ENCODE data around the gene DNALI1. TPM values are rescaled to one million over a fixed set of nuclear protein-coding genes. Genes with fewer than 3 reads are reported as not detected.

DNALI1 gene
- total RNA-seq, 1 donor = 13.7 TPM

DNA sequence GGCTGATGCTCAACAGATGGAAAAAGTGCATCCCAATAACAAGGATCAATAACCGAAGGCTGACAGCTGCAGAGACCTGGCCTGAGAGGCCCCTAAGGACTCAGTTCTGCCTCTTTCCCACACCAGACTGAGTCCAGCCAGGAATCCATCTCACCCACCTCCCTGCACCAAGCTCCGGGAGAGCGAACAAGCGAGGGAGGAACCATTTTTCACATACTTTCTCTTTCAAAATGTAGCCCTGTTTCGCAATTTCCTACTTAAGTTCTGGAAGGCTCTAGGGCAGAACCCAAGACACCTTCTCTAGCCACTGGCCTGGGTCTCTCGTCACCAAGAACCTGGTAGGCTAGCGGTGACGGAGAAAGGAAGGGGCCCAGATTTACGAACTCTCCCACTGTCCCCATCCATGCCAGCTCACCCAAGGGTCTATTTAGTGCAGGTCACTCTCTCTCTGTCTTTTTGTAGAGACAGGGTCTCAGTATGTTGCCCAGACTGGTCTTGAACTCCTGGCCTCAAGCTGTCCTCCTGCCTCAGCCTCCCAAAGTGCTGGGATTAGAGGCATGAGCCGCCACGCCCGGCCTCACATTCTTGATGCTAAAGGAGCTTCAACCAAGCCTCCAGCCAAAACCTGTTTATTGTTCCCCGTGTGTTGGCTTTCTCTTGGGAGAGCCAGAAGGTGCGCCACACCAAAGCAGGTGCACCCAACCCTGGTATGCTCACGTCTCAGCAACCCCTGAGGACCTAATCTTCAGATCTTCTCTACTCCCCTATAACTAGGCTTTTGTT is 49.9 kb downstream of the DNALI1 start:
- peak; percentile 73 for DNase-seq (ENCODE audit: low read depth)
- H3K4me3 ChIP-seq (ENCODE audit: low read depth, low read length) = no peak overlapping the region
- TF ChIP-seq, protein P1, sequence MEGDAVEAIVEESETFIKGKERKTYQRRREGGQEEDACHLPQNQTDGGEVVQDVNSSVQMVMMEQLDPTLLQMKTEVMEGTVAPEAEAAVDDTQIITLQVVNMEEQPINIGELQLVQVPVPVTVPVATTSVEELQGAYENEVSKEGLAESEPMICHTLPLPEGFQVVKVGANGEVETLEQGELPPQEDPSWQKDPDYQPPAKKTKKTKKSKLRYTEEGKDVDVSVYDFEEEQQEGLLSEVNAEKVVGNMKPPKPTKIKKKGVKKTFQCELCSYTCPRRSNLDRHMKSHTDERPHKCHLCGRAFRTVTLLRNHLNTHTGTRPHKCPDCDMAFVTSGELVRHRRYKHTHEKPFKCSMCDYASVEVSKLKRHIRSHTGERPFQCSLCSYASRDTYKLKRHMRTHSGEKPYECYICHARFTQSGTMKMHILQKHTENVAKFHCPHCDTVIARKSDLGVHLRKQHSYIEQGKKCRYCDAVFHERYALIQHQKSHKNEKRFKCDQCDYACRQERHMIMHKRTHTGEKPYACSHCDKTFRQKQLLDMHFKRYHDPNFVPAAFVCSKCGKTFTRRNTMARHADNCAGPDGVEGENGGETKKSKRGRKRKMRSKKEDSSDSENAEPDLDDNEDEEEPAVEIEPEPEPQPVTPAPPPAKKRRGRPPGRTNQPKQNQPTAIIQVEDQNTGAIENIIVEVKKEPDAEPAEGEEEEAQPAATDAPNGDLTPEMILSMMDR (IDR thresholded peaks at IDR 0.05; ENCODE audit: insufficient read depth, low read length) = no peak

DNA sequence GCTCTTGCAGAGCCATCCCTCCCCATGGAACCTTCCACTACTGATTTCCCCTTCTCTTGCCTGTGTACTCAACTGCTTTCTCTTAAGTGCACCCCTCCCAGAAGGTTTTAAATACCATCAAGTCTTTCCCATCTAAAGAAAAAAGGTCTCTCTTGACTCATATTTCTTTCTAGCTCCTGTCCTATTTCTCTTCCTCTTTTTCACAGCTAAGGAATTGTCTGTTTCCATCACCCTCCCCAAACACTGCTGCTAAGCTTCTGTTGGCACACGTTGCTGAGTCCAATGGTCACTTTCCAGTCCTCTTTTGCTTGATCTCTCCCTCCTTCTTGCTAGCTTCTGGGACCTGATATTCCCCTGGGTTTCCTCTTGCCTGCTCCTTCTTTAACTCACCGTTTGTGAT is 52.3 kb downstream of the DNALI1 start:
- no peak overlapping the region for H3K4me3 ChIP-seq (ENCODE audit: low read depth, low read length)
- TF ChIP-seq, protein P1 (IDR thresholded peaks at IDR 0.05; ENCODE audit: insufficient read depth, low read length) = no peak
- no peak for DNase-seq (ENCODE audit: low read depth)

DNA sequence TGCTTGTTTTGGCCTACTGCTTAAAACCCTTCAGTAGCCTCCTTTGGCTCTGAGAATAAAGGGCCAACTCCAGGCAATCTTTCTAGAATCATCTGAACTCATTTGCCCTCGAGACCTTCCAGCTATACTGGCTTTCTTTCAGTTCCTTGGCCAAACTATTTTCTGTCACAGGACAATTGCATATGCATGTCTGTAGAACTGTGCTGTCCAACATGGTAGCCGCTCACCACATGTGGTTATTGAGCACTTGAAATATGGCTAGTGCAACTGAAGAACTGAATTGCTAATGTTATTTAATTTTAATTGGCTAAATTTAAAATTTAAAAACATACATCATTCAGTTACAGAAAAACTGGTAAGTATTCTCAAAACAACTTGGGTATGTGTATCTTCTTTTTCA is 53.3 kb downstream of the DNALI1 start:
- DNase-seq (ENCODE audit: low read depth) = no peak
- TF ChIP-seq, protein P1 (IDR thresholded peaks at IDR 0.05; ENCODE audit: insufficient read depth, low read length) = no peak

DNA sequence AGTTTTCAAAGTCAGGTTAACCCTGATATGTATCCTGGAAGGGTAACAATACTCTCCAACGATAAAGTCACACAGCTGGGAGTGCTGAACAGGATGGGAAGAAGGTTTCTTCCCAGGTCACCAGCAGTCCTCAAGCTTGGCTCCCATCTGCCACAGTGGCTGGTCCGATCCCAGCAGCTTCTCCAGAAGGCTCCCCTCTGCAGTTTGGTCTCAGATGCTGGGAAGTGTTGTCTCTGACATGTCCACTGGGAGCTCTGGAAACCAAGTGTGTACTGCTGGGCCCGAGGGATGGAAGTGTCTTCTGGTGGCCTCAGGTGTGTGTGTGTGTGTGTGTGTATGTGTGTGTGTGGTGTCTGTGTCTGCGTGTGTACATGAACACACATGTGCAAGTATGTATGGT is 55.4 kb downstream of the DNALI1 start:
- DNase-seq (ENCODE audit: low read depth) = no peak
- TF ChIP-seq, protein P1 (IDR thresholded peaks at IDR 0.05; ENCODE audit: insufficient read depth, low read length) = no peak
- no peak overlapping the region for H3K4me3 ChIP-seq (ENCODE audit: low read depth, low read length)

More for the DNA sequence above, 53.3 kb downstream of the DNALI1 start:
- no peak overlapping the region for H3K4me3 ChIP-seq (ENCODE audit: low read depth, low read length)

DNA sequence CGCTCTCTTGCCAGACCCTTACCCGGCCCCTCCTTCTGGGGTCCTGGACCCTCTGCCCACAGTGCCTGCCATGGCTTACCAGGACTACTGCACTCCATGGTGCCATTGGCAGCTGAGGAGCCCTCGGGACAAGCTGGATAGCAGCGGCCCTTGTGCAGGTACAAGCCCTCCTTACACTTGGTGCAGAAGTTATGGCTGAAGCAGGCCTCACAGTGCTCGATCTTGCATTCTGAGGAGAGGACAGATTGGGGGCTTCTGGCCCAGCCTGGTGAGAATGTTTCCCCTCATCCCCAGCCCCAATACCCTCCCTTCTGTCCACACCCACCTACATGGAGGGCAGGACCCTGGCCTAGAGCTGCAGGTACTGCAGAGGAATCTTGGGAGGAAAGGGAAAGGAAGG is 57.4 kb downstream of the DNALI1 start:
- DNase-seq (ENCODE audit: low read depth) = no peak
- TF ChIP-seq, protein P1 (IDR thresholded peaks at IDR 0.05; ENCODE audit: insufficient read depth, low read length) = no peak
- no peak overlapping the region for H3K4me3 ChIP-seq (ENCODE audit: low read depth, low read length)

DNA sequence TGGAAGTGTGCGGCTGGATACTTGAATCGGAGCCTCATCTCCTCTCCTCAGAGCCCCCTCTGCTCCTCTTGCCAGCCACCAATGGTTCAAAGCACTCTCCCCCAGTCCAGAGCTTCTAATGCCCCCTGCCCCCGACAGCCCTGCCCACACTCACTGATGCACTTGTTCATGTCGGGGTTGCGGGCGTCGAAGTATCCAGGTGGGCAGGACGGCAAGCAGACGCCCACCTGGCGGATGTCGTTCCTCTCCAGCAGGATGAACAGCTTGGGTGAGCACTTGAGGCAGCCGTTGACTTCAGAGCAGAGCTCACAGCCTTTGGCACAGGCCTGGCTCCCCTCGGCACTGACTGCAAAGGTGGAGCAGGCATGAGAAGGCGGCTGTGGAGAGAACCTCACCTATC is 59.6 kb downstream of the DNALI1 start:
- TF ChIP-seq, protein P1 (IDR thresholded peaks at IDR 0.05; ENCODE audit: insufficient read depth, low read length) = no peak
- no peak overlapping the region for H3K4me3 ChIP-seq (ENCODE audit: low read depth, low read length)
- no peak for DNase-seq (ENCODE audit: low read depth)

Small RNA genes lying within 50 kb of the gene (small RNA-seq; reads per million reads assigned to genes)
- gene AL034379.1 = not detected

Other genes starting within 250 kb of the DNALI1 start
- 5.3 and 8.2 TPM in 2 replicates for gene ZC3H12A, start 82.4 kb upstream of the DNALI1 start, total RNA-seq (ENCODE audit: low replicate concordance)
- gene MEAF6, start 42.2 kb upstream of the DNALI1 start, total RNA-seq (ENCODE audit: low replicate concordance) = 17.6 and 84.5 TPM in 2 replicates
- gene SNIP1, start 2.6 kb upstream of the DNALI1 start, total RNA-seq (ENCODE audit: low replicate concordance) = 12.9 and 23.5 TPM in 2 replicates
- 72.7 and 75.5 TPM in 2 replicates for gene GNL2, start 39.0 kb downstream of the DNALI1 start, total RNA-seq (ENCODE audit: low replicate concordance)
- gene RSPO1, start 78.0 kb downstream of the DNALI1 start, total RNA-seq (ENCODE audit: low replicate concordance) = 0.49 TPM in 1 of 2 replicates, not detected in the other
- gene CDCA8, start 135.6 kb downstream of the DNALI1 start, total RNA-seq (ENCODE audit: low replicate concordance) = 0.25 and 12.8 TPM in 2 replicates
- not detected in 2 replicates for gene EPHA10, start 208.2 kb downstream of the DNALI1 start, total RNA-seq (ENCODE audit: low replicate concordance)
- 0.65 and 0.99 TPM in 2 replicates for gene MANEAL, start 236.9 kb downstream of the DNALI1 start, total RNA-seq (ENCODE audit: low replicate concordance)